K562 (cell line): ENCODE measurements around the gene PRAC1. TPM values are rescaled to one million over a fixed set of nuclear protein-coding genes. Genes with fewer than 3 reads are reported as not detected.

Experiments
- ATAC-seq: fragments of 200-7000 bp; cut with Tn5 transposase; 3 replicates; pipeline ENCODE4 v1.9.1; 2020; ENCODE audit warnings: moderate library complexity
- BruUV-seq: library from RNA; stranded (reverse); fragments of 400-500 nt; replicated peaks from 2 replicates; lab custom pipeline; 2021; lab: Mats Ljungman, UMichigan
- CTCF ChIA-PET: fragments of 300-600 bp; formaldehyde crosslinking; extraction: SDS; loops from one replicate; lab custom pipeline; 2021; ENCODE audit warnings: low intra/inter-chr PET ratio; lab: Yijun Ruan, JAX
- POLR2A ChIA-PET: fragments of 300-600, 350-650 bp; sonication (Branson Sonifier 250); formaldehyde crosslinking; extraction: SDS; loops from one replicate; lab custom pipeline; 2021; ENCODE audit warnings: antibody characterized with exemption, inconsistent platforms; lab: Yijun Ruan, JAX
- DNase-seq, 4 experiments: peaks; one replicate each; pipeline versions ENCODE4 v3.0.0 to v3.0.0-alpha.2; 2011 to 2018; ENCODE audit warnings: low spot score in 3 of 4, mixed read lengths in 3 of 4; ENCODE audit errors: extremely low read depth in 1 of 4
- FAIRE-seq: peaks from 2 replicates; lab custom pipeline; 2011; peaks lifted over from hg19 to GRCh38; lab: Jason Lieb, UNC
- H2AFZ ChIP-seq: 2 replicates; pipeline ENCODE4 v1.6.0; 2011; ENCODE audit warnings: low read depth, low read length, control low read depth, inconsistent platforms
- H3K27ac ChIP-seq: fragments of 200-600 bp; 3 replicates; pipeline ENCODE4 v1.8.0; 2011; ENCODE audit warnings: low read depth, mild to moderate bottlenecking, control low read depth, inconsistent platforms, low read length, moderate library complexity, mixed read lengths; ENCODE audit errors: extremely low read depth
- H3K27me3 ChIP-seq, 2 experiments: fragments of 300-600 bp in 1 of 2; 2 replicates in 1 of 2; 3 replicates in 1 of 2; pipeline versions ENCODE4 v1.6.0 to v1.8.0; 2011; ENCODE audit warnings: inconsistent platforms in 2 of 2, low read length in 2 of 2, mild to moderate bottlenecking in 1 of 2, mixed read lengths in 1 of 2, moderate library complexity in 1 of 2; ENCODE audit not compliant: control insufficient read depth in 2 of 2, insufficient read depth in 2 of 2
- H3K36me3 ChIP-seq: fragments of 300-600 bp; 3 replicates; pipeline ENCODE4 v1.8.0; 2011; ENCODE audit warnings: mild to moderate bottlenecking, low read length, inconsistent platforms; ENCODE audit not compliant: control insufficient read depth, insufficient read depth
- H3K4me1 ChIP-seq, 2 experiments: fragments of 200-600 bp in 1 of 2; replicated peaks in 1 of 2; 2 replicates in 1 of 2; 3 replicates in 1 of 2; pipeline versions ENCODE4 v1.5.1 to v1.8.0; 2011; ENCODE audit warnings: inconsistent platforms in 2 of 2, low read length in 2 of 2, mild to moderate bottlenecking in 1 of 2, mixed read lengths in 1 of 2, moderate library complexity in 1 of 2; ENCODE audit not compliant: control insufficient read depth in 2 of 2, insufficient read depth in 2 of 2
- H3K4me2 ChIP-seq: 2 replicates; pipeline ENCODE4 v1.6.1; 2011; ENCODE audit warnings: low read length, control low read depth, inconsistent platforms, mixed read lengths; ENCODE audit not compliant: insufficient read depth
- H3K4me3 ChIP-seq: fragments of 200-600 bp; sonication (generic), shearing (Covaris generic); 2 replicates; pipeline ENCODE4 v1.5.1; 2016; ENCODE audit warnings: control low read depth, inconsistent platforms
- H3K79me2 ChIP-seq: fragments of 200-600 bp; 3 replicates; pipeline ENCODE4 v1.8.0; 2011; ENCODE audit warnings: low read length, inconsistent platforms; ENCODE audit not compliant: control insufficient read depth, insufficient read depth
- H3K9ac ChIP-seq, 2 experiments: 2 replicates each; pipeline versions ENCODE4 v1.6.0 to v1.6.1; 2011; ENCODE audit warnings: low read depth in 2 of 2, low read length in 2 of 2, control low read depth in 1 of 2, inconsistent platforms in 1 of 2, mild to moderate bottlenecking in 1 of 2, mixed read lengths in 1 of 2; ENCODE audit not compliant: insufficient read depth in 1 of 2
- H3K9me1 ChIP-seq: one replicate; pipeline ENCODE4 v1.6.0; 2011; ENCODE audit warnings: inconsistent platforms, mild to moderate bottlenecking, low read length, moderate library complexity; ENCODE audit not compliant: control insufficient read depth, insufficient read depth
- H3K9me3 ChIP-seq: replicated peaks from 2 replicates; pipeline ENCODE4 v1.5.1; 2011; ENCODE audit warnings: low read depth, low read length, inconsistent platforms; ENCODE audit not compliant: control insufficient read depth, insufficient read depth
- H4K20me1 ChIP-seq: replicated peaks from 2 replicates; pipeline ENCODE4 v1.6.1; 2011; ENCODE audit warnings: low read length, inconsistent platforms, mixed read lengths; ENCODE audit not compliant: control insufficient read depth, insufficient read depth
- E2F6 ChIP-seq, 2 experiments: IDR thresholded peaks; 2 replicates each; pipeline ENCODE4 v1.6.1; 2011; ENCODE audit warnings: borderline replicate concordance in 1 of 2, control low read depth in 1 of 2, low read depth in 1 of 2, low read length in 1 of 2, mild to moderate bottlenecking in 1 of 2, mixed read lengths in 1 of 2, moderate library complexity in 1 of 2; ENCODE audit not compliant: insufficient read depth in 1 of 2, insufficient read length in 1 of 2, poor library complexity in 1 of 2, severe bottlenecking in 1 of 2; ENCODE audit errors: extremely low read depth in 1 of 2
- USF2 ChIP-seq: sonication (generic); formaldehyde crosslinking; IDR thresholded peaks from 2 replicates; pipeline ENCODE4 v1.5.0; 2020; ENCODE audit warnings: missing genetic modification reagents
- WGBS: fragments of 100-300 bp; shearing (Covaris generic); methylation state at CpG from one replicate; pipeline ENCODE4 v1.1.6; 2016; ENCODE audit warnings: low coverage, mixed read lengths; ENCODE audit not compliant: insufficient coverage; ENCODE audit errors: missing lambda C conversion rate; 5-methylcytosine and 5-hydroxymethylcytosine counted together
- in situ Hi-C: fragments of 300-500 bp; cut with MboI; formaldehyde crosslinking; loops from 4 replicates; pipeline ENCODE4 v1.15.0; 2018; ENCODE audit warnings: inconsistent platforms, mixed read lengths
- intact Hi-C: fragments of 100-400 bp; cut with micrococcal nuclease; formaldehyde crosslinking; loops from 2 replicates; pipeline ENCODE4 v1.14.2; 2022
- polyA plus RNA-seq, 8 experiments: library from polyadenylated mRNA; depleted of rRNA in 4 of 8; stranded (reverse) in 5 of 8; unstranded in 3 of 8; fragments of >200 nt; fragmentation: Nextera tagmentation in 2 of 8; fragmentation: Illumina TruSeq in 1 of 8; extraction: Ambion mirVana in 2 of 8; extraction: Trizol in 1 of 8; gene quantifications; 2 replicates each; pipeline versions ENCODE4 v1.2.1 to v1.2.3, GENCODE V29; 2011 to 2014; ENCODE audit warnings: inconsistent platforms in 1 of 8, missing spikeins in 1 of 8
- total RNA-seq, 7 experiments: library from RNA; depleted of rRNA in 6 of 7; stranded (reverse); fragments of >200 nt in 6 of 7; fragmentation: Illumina TruSeq in 2 of 7; extraction: Trizol in 2 of 7; gene quantifications; 2 replicates each; pipeline versions ENCODE4 v1.2.1 to v1.2.3, GENCODE V29; 2011 to 2021; ENCODE audit warnings: low replicate concordance in 1 of 7

Gene PRAC1
- total and polyA plus RNA-seq, 9 of the 15 experiments (the other 6 are each of a cell fraction or from before 2014, with no cell fraction given), result not detected

GRCh38 chr17:48715496-48716399 lies 6.6 kb downstream of the PRAC1 start:
- Histone ChIP-seq H3K27ac (no peak overlapping the region), H3K36me3 (no peaks in the 10 kb centered on the region), H3K27me3 (peaks cover 37 to 44% of the 10 kb centered on the region in 2 experiments), H4K20me1 (no peaks in the 10 kb centered on the region), H2AFZ (no peak overlapping the region), H3K79me2 (no peaks in the 10 kb centered on the region), H3K4me2 (no peak overlapping the region), H3K4me1 (peaks cover 0 to 12% of the 10 kb centered on the region in 2 experiments; a peak in 1 of 5 replicates), H3K9ac (no peak overlapping the region), H3K4me3 (no peak overlapping the region), H3K9me3 (no peaks in the 10 kb centered on the region), H3K9me1 (no peaks in the 10 kb centered on the region)
- intact Hi-C loops (no loop called here), in situ Hi-C loops (no loop called here)
- 3% methylated on average over 5 of the region's 5 CpGs for WGBS
- BruUV-seq, result no TSS peak
- peak in 1 of 4 experiments; percentile 4 for DNase-seq
- no peak for ATAC-seq
- FAIRE-seq, result no peak
- CTCF ChIA-PET, result no interaction called here
- TF ChIP-seq E2F6 (IDR thresholded peaks at IDR 0.05; ENCODE audit: borderline replicate concordance in 1 of 2, extremely low read depth in 1 of 2, insufficient read depth in 1 of 2, insufficient read length in 1 of 2, low read depth in 1 of 2, low read length in 1 of 2, poor library complexity in 1 of 2, severe bottlenecking in 1 of 2) (no peak), USF2 (peak; percentile 36; the same call in 1 of the 2 replicates)
- POLR2A ChIA-PET, result no interaction called here
